HG03439 (cell line): ENCODE data around the gene PCDH12.

Experiments used
- ATAC-seq: cut with Tn5 transposase; IDR thresholded peaks from one replicate; pipeline ENCODE4 v1.9.1; 2021; ENCODE audit warnings: mild to moderate bottlenecking, moderate library complexity; ENCODE audit not compliant: unreplicated experiment

PCDH12 gene

GRCh38 chr5:141910271-141910673, 47.7 kb downstream of the PCDH12 start:
- ATAC-seq = no peak

- ATAC-seq = no peak
Observed at GRCh38 chr5:141909212-141909611, 48.8 kb downstream of the PCDH12 start.

- ATAC-seq = no peak
Observed at GRCh38 chr5:141908796-141909195, 49.2 kb downstream of the PCDH12 start.

GRCh38 chr5:141906972-141907371, 51.0 kb downstream of the PCDH12 start:
- ATAC-seq = no peak

GRCh38 chr5:141906517-141906916, 51.5 kb downstream of the PCDH12 start:
- ATAC-seq = no peak

GRCh38 chr5:141904551-141904950, 53.5 kb downstream of the PCDH12 start:
- ATAC-seq = no peak

GRCh38 chr5:141903261-141903660, 54.7 kb downstream of the PCDH12 start:
- no peak for ATAC-seq

- no peak for ATAC-seq
Observed at GRCh38 chr5:141902015-141902814, 55.8 kb downstream of the PCDH12 start.

- ATAC-seq = no peak
Observed at GRCh38 chr5:141898448-141899049, 59.5 kb downstream of the PCDH12 start.

- ATAC-seq = no peak
Observed at GRCh38 chr5:141897425-141897824, 60.6 kb downstream of the PCDH12 start.
